ENCODE measurements around the gene TUBA8.
A peak's percentile ranks its signal among the peaks of the same experiment; 100 is the strongest.
"Not testable (repeated sequence)": the region's sequence is repeated elsewhere in the genome, so short reads cannot be mapped to it uniquely, and the experiment has no call there.

TUBA8 gene

GRCh38 chr22:18130699-18131429, 20.3 kb downstream of the TUBA8 start:
- no peak for DNase-seq

- no peak for DNase-seq
Observed at GRCh38 chr22:18133452-18133851, 22.8 kb downstream of the TUBA8 start.

DNA sequence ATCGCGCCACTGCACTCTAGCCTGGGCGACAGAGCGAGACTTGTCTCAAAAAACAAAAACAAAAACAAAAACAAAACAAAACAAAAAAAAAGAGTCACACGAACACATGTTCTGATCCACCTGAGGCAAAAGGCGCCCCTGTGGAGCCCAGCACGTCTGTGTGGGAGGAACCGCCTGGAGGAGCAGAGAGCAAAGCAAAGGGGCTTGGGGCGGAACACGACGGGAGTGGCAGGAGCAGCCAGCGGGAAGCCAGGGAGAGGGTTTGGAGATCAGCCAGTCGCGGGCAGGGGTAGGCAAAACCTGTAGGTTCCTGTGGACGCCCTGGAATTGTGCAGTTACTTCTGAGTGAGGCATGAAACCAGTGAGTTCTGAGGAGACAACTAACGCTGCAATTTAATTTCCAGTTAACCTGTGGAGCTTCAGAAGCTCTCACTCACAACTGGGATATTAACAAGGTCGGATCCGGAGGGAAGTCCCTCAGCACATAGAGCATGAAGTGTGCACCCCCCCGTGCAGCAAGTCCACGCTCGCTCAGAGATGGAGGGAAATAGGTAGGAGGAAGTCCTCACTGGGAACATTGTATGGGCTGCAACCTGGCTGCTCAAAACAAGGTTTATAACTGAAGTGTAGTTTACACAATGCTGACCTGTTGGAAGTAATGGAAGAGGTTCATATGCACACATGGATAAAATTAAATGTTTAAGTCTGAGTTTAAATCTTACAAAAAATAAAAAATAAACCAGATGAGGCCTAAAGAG, 26.1 kb downstream of the TUBA8 start:
- DNase-seq = no peak

- DNase-seq = not testable (repeated sequence)
Observed at GRCh38 chr22:18141004-18141403, 30.4 kb downstream of the TUBA8 start.

DNA sequence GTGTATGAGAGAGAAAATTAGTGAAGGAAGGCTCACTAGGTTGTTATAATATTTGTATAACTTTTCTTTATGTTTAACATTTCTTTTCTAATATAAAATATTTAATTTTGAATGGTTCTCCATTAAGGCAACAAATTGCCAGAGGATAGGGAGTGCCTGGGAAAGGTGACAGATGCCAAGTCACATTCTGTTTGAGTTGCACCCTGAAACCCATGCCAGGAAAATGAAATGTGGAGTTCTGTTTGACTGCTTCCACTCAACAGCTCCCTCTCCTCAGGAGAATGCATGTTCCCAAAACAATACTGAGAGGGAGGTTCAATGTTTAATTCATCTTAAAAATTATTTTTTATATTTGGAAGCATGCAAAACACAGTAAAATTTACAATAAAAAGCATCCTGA, 33.5 kb downstream of the TUBA8 start:
- DNase-seq = no peak

- DNase-seq = no peak
Observed at GRCh38 chr22:18145676-18146388, 35.2 kb downstream of the TUBA8 start.

- DNase-seq = no peak
Observed at GRCh38 chr22:18146389-18146753, 35.8 kb downstream of the TUBA8 start.

DNA sequence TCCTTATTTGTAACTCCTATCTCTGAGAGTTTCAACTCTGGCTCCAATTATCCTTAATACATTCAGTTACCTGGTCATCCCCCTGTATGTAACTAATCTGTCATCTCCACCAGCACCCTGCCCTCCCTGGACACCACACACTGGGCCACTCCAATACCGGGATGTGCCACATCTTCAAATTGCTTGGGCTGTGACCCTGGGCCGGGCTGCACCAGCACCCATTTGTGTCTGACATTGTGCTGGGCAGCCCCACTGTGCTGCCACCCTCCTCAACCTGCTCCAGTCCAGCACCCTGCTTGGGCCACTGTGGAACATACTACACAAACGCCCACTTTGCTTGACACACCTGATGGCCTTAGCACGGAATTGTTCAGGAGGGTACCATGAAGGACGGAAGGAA, 37.2 kb downstream of the TUBA8 start:
- no peak for DNase-seq

DNA sequence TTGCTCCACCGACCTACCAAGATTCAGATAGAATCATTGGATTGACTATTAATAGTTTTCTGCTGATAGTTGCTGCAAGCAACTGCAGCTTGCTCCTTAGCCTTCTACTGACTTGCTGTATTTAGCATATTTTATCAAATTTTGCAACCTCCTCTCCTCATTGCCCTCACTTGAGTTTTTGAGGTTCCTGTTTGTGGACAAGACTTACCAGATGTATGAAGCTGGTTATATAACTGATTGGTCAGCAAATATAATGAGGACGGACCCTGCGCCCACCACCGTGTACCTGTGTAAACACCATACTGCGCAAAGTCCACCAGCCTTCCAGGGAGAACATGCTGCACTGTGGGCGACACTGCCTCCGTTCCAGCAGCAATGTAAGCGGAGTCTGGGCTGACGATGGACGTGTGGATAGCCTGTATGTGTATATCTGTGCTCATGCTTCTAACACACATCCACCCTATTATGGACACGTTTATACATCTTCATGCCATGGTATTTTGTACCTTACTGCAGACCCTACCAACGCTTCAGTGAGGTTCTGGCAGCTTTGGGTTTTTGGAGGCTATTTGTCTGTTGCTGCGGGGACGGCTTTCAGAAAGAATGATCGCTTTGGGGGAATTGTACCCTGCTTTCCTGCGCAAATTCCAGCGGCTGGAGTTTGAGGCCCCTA, 37.8 kb downstream of the TUBA8 start:
- DNase-seq = no peak

DNA sequence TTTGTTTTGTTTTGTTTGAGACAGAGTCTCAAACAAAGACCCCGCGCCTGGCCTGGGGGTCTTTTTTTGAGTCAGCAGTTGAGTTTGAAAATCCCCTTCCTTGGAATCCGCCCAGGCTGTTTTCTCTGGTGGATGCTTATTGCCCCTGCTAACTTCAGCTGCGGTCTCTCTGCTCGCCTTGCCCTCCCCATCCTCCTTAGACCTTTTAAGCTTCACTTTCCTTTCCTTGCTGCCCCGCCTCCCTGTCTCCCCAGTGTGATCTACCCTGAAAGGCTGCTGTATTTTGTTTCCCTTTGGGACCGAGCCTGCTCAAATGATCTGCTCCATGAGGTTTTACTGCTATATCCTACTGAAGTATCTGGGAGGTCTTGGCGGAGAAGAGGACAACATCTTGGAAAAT, 41.9 kb downstream of the TUBA8 start:
- DNase-seq = no peak

- DNase-seq = no peak
Observed at GRCh38 chr22:18154821-18155390, 44.3 kb downstream of the TUBA8 start.

GRCh38 chr22:18155546-18155945, 44.9 kb downstream of the TUBA8 start:
- DNase-seq = not testable (repeated sequence)

- DNase-seq = peak; percentile 78 to 79
Observed at GRCh38 chr22:18156878-18157713, 46.5 kb downstream of the TUBA8 start.

- DNase-seq = no peak
Observed at GRCh38 chr22:18157714-18158028, 47.1 kb downstream of the TUBA8 start.

- not testable (repeated sequence) for DNase-seq
Observed at GRCh38 chr22:18160641-18161040, 50.0 kb downstream of the TUBA8 start.

DNA sequence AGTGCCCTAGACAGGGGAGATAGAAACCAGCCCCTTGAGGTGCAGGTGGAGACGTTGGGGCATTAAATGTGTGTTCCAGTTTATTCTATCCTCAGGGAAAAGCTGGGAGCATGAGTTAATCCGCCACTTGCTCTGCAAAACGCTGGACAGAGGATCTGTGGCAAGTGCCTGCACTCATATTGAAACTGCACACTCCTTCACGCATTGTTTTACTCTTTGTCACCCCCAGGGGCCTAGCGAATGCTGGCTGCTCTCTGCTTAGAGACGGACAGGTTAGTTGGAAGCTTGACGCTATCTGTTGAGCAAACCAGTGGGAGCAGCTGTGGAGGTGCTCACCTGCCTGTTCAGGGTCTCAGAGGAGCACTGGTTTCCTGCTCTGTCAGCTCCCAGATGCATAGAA, 53.2 kb downstream of the TUBA8 start:
- DNase-seq = not testable (repeated sequence)

DNA sequence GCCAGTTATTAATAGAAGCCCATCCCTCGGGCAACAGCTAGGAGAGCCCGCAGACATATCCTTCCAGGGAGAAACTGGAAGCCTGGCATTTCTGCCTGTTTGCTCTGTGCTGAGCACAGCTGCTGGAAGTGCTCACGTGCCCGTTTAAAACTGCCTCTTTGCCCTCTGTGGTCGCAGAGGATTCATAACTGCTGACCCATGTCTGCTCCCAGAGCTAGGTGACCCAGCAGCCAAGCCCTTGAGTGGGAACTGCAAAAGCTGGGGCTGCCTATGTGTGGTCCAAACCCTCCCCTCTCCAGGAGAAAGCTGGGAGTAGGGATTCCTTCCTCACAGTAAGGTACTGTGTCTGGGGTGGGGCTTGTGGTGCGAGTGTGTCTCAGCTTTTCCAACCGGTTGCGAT, 54.0 kb downstream of the TUBA8 start:
- DNase-seq = not testable (repeated sequence)

- DNase-seq = not testable (repeated sequence)
Observed at GRCh38 chr22:18165356-18165755, 54.7 kb downstream of the TUBA8 start.

- DNase-seq = not testable (repeated sequence)
Observed at GRCh38 chr22:18170284-18170683, 59.7 kb downstream of the TUBA8 start.

DNA sequence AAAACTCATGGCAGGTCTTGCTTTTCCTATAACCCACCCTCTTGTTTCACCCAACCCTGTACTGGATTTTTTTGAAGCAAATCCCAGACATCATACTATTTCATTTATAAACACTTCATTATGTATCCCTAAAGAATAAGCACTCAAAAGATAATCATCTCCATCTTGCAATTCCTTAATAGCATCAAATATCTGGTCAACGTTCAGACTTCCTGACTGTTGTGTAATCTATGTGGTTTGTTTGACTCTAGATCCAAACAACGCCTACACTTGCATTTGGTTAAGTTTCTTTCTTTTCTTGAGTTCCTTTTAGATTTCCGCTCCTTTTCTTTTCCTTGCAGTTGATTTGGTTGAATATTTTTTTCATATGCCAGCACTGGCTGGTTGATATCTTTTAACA, 61.6 kb downstream of the TUBA8 start:
- DNase-seq = not testable (repeated sequence)

- not testable (repeated sequence) for DNase-seq
Observed at GRCh38 chr22:18172776-18173175, 62.2 kb downstream of the TUBA8 start.

DNA sequence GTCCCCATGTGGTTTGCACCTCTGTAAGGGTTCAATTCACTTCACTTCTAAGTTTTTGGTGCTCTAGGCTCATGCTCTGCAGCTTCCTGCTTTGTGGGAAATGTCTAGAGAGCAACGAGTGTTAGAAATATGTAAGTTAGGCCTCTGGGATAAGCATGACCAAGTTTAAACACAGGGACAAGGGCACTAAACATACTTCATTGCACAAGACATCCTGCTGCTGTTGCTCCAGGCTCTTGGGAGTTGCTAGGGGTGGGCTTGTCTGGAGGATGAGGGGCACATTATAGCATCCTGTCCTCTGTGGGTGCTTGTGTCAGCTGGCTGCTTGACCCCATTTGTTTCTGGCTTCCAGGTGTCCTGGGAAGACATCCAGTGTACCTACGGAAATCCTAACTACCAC, 62.8 kb downstream of the TUBA8 start:
- DNase-seq = not testable (repeated sequence)
